ENCODE measurements around the gene RABL6. TPM values are rescaled to one million over a fixed set of nuclear protein-coding genes. Genes with fewer than 3 reads are reported as not detected.
A peak's percentile ranks its signal among the peaks of the same experiment; 100 is the strongest.

The RABL6 gene
- total and polyA plus RNA-seq, 7 donors: 36.0 to 103 (median 55.9) TPM

DNA sequence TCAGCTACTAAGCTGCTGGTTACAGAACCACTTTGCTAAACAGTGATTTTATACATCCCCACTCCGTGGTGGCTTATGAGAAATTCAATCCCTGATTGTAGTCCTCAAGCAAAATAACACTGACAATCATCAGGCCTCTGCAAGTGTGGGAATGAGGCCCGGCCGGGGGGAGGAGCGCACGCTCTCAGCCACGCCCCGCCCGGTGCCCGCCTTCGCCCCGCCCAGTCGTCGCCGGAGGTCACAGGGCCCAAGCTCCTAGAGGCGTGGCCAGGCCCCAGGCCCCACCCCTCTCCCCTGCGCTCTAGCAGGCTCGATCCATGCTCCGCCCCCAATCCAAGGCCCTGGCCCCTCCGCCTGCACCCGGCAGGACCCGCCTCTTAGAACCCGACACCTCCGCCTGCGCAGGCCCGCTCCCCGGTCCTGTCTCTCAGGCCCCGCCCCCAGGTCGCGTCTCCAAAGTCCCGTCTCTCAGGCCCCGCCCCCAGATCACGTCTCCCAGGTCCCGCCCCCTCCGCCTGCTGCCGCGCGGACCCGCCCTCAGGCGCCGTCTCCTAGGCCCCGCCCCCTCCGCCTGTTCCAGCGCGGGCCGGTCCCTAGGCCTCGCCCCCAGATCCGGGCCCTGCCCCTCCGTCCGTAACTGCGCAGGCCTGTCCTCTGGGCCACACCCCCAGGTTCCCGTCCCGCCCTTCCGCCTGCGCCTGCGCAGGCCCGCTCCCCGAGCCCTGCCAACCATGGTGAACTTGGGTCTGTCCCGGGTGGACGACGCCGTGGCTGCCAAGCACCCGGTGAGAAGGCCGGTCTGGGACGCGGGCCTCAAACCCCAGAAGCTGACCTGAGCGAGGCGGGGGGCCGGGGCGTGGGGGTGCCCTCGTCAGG lies 16.9 kb upstream of the RABL6 start, which contains the start of gene TMEM141:
TSS of gene TMEM141 (plus strand) at position 705 of the 876 bp plus-strand sequence. CDS start at position 732, 27 bp downstream.
- Histone ChIP-seq H3K27ac (peak within 1 kb of the TSS; percentile 84 to 95 (median 90)), H3K36me3 (no peaks in the 10 kb centered on the region), H3K9me3 (no peaks in the 10 kb centered on the region), H3K4me3 (peak within 1 kb of the TSS; percentile 43 to 76 (median 68)), H3K4me1 (peaks cover 0 to 22% (median 20%) of the 10 kb centered on the region in 4 donors), H3K27me3 (peaks cover 0 to 3% (median 0%) of the 10 kb centered on the region in 3 donors)
- 1% methylated on average over 70 of the region's 70 CpGs for WGBS, 2 donors
- intact Hi-C loops (cut with DNase I): loop anchor here (2.0 to 5.0 kb wide), 3 partner anchors 56 to 96 kb away; partner anchors contain the start of genes EDF1 and TRAF2
- DNase-seq: peak; percentile 100
- TF ChIP-seq EP300 (IDR thresholded peaks at IDR 0.05): no peak
- TF ChIP-seq POLR2AphosphoS5 (IDR thresholded peaks at IDR 0.05): peak; percentile 76 to 86 (median 81)
- TF ChIP-seq POLR2A (IDR thresholded peaks at IDR 0.05): peak in 1 of 2 donors; percentile 84

DNA sequence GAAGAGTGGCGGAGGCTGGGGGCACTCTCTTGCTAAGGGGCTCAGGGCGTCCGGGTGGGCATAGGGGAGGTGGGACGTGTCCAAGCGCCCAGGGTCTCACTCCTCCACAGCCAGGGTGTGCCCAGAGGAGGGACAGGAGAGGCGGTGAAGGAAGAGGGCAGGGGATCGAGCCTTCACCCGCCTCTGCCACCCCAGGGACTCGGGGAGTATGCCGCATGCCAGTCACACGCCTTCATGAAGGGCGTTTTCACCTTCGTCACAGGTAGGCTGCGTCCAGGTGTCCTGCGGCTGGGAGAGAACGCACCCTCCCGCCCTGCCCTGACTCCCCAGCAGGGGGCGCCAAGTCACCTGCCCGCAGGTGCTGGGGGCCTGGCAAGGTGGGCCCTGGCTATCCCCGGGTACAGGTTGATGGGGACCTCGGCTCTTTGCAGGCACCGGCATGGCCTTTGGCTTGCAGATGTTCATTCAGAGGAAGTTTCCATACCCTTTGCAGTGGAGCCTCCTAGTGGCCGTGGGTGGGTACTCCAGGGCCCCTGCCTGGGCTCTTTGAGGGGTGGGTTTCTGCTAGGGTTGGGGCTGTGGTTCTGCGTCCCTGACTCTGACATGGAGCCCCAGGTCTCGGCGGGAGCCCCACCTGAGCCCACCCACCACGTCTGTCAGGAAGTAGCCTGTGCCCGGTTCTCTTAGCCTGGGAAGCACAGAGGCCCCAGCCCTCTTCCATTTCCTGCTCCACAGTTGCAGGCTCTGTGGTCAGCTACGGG lies 16.1 kb upstream of the RABL6 start:
- DNase-seq: no peak
- WGBS, 2 donors: 1 to 2% methylated on average over 29 of the region's 29 CpGs
- intact Hi-C loops (cut with DNase I): loop anchor here (2.0 to 5.0 kb wide), 3 partner anchors 55 to 96 kb away; partner anchors contain the start of genes EDF1 and TRAF2
- Histone ChIP-seq H3K4me1 (peaks cover 0 to 22% (median 20%) of the 10 kb centered on the region in 4 donors), H3K27ac (peak overlapping the region; percentile 84 to 95 (median 90)), H3K9me3 (no peaks in the 10 kb centered on the region), H3K27me3 (peaks cover 0 to 11% (median 0%) of the 10 kb centered on the region in 3 donors), H3K4me3 (peak overlapping the region; percentile 43 to 76 (median 68)), H3K36me3 (no peaks in the 10 kb centered on the region)
- TF ChIP-seq, protein P1, sequence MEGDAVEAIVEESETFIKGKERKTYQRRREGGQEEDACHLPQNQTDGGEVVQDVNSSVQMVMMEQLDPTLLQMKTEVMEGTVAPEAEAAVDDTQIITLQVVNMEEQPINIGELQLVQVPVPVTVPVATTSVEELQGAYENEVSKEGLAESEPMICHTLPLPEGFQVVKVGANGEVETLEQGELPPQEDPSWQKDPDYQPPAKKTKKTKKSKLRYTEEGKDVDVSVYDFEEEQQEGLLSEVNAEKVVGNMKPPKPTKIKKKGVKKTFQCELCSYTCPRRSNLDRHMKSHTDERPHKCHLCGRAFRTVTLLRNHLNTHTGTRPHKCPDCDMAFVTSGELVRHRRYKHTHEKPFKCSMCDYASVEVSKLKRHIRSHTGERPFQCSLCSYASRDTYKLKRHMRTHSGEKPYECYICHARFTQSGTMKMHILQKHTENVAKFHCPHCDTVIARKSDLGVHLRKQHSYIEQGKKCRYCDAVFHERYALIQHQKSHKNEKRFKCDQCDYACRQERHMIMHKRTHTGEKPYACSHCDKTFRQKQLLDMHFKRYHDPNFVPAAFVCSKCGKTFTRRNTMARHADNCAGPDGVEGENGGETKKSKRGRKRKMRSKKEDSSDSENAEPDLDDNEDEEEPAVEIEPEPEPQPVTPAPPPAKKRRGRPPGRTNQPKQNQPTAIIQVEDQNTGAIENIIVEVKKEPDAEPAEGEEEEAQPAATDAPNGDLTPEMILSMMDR (IDR thresholded peaks at IDR 0.05): peak; percentile 61 to 95 (median 72)
- TF ChIP-seq POLR2A (IDR thresholded peaks at IDR 0.05) (no peak), EP300 (IDR thresholded peaks at IDR 0.05) (no peak), POLR2AphosphoS5 (IDR thresholded peaks at IDR 0.05) (no peak)

- Histone ChIP-seq H3K4me1 (peaks cover 0 to 22% (median 20%) of the 10 kb centered on the region in 4 donors), H3K36me3 (no peaks in the 10 kb centered on the region), H3K4me3 (no peak overlapping the region), H3K27me3 (peaks cover 1 to 19% (median 5%) of the 10 kb centered on the region in 3 donors), H3K27ac (peak overlapping the region in 1 of 4 donors; percentile 95), H3K9me3 (no peaks in the 10 kb centered on the region)
- DNase-seq: no peak
- no peak for TF ChIP-seq EP300 (IDR thresholded peaks at IDR 0.05)
- TF ChIP-seq POLR2AphosphoS5 (IDR thresholded peaks at IDR 0.05): no peak
- no peak for TF ChIP-seq POLR2A (IDR thresholded peaks at IDR 0.05)
- TF ChIP-seq, protein P1 (IDR thresholded peaks at IDR 0.05): no peak
- intact Hi-C loops (cut with DNase I): loop anchor here (5.0 kb wide), 2 partner anchors 75 to 95 kb away; partner anchors contain the start of genes EDF1 and TRAF2
- 21 to 66% methylated on average over 15 of the region's 15 CpGs for WGBS, 2 donors
Measured at GRCh38 chr9:136792321-136793085, 15.2 kb upstream of the RABL6 start.

DNA sequence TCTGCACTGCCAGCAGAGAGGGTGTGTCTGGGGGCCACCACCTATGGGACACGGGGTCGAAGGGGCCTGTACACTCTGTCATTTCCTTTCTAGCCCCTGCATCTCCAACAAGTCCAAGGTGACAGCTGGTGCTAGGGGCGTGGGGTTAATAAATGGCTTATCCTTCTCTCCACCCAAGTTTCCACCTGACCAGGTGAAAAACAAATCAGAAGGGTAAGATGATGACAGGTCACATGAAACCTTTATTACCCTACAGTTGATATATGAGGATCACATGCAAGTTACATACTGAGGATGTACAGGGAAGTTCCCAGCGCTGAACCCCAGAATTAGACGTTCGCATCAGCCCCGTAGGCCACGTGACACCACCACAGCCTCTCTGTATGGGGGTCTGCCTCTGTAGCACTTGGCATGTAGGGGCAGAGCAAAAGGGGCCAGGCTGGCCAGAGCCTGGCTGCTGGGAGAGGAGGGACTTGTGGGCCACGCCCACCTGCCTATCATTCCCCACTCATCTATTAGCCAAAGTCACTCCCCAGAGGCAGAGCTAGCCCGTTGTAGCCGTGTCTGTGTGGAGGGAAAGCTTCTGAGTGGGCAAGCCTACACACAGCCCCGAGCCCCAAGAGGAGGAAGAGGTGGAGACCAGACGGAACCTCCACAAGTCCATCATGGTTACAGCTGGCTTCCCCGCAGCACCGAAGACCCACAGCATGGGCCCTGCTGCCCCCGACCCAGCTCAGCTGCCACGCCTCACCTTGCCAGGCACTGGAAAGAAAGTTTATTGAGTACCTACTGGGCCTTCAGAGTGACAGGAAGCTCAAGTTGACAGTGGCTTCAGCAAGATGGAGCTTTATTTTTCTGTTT lies 14.4 kb upstream of the RABL6 start:
- WGBS, 2 donors: 33 to 68% methylated on average over 17 of the region's 17 CpGs
- Histone ChIP-seq H3K36me3 (no peaks in the 10 kb centered on the region), H3K9me3 (no peaks in the 10 kb centered on the region), H3K27ac (no peak overlapping the region), H3K4me3 (no peak overlapping the region), H3K27me3 (peaks cover 8 to 27% (median 13%) of the 10 kb centered on the region in 3 donors), H3K4me1 (peaks cover 0 to 22% (median 20%) of the 10 kb centered on the region in 4 donors)
- TF ChIP-seq, protein P1 (IDR thresholded peaks at IDR 0.05): no peak
- TF ChIP-seq EP300 (IDR thresholded peaks at IDR 0.05): no peak
- TF ChIP-seq POLR2AphosphoS5 (IDR thresholded peaks at IDR 0.05): no peak
- no peak for TF ChIP-seq POLR2A (IDR thresholded peaks at IDR 0.05)
- intact Hi-C loops (cut with DNase I): loop anchor here (5.0 kb wide), 2 partner anchors 74 to 94 kb away; partner anchors contain the start of genes EDF1 and TRAF2
- no peak for DNase-seq
